GM12865 (cell line): Measurements from ENCODE around the gene CPVL.

ENCODE experiments used
- DNase-seq: peaks from one replicate; pipeline ENCODE4 v3.0.0; 2010; ENCODE audit warnings: low read depth
- H3K4me3 ChIP-seq: 2 replicates; pipeline ENCODE4 v1.5.1; 2011; ENCODE audit warnings: mild to moderate bottlenecking, low read depth, low read length, control low read depth
- TF ChIP-seq, protein P1 (sequence below): IDR thresholded peaks from 2 replicates; pipeline ENCODE4 v1.5.1; 2011; ENCODE audit warnings: low read length, control low read depth, low read depth, inconsistent platforms; ENCODE audit not compliant: insufficient read depth; ENCODE audit errors: missing control alignments

The CPVL gene

DNA sequence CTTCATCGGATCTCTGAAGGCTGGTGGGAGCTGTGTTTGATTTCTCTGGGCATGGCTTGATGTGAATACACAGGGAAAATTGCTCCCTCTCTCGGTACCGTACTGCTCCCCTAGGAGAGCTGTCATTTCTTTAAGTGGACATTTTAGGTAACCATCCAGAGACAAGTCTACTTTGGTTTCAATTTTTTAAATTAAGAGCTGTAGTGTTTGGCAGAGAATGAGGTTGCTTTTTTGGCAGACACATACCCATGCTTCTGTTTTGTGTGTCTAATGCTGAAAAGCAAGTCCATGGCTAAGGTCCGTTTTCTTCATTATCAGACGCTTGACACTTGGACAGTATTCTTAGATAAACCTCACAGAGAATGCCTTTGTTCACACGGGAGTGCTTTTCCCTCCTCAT, 127.0 kb downstream of the CPVL start:
- TF ChIP-seq, protein P1, sequence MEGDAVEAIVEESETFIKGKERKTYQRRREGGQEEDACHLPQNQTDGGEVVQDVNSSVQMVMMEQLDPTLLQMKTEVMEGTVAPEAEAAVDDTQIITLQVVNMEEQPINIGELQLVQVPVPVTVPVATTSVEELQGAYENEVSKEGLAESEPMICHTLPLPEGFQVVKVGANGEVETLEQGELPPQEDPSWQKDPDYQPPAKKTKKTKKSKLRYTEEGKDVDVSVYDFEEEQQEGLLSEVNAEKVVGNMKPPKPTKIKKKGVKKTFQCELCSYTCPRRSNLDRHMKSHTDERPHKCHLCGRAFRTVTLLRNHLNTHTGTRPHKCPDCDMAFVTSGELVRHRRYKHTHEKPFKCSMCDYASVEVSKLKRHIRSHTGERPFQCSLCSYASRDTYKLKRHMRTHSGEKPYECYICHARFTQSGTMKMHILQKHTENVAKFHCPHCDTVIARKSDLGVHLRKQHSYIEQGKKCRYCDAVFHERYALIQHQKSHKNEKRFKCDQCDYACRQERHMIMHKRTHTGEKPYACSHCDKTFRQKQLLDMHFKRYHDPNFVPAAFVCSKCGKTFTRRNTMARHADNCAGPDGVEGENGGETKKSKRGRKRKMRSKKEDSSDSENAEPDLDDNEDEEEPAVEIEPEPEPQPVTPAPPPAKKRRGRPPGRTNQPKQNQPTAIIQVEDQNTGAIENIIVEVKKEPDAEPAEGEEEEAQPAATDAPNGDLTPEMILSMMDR: no peak
- no peak overlapping the region for H3K4me3 ChIP-seq
- no peak for DNase-seq

DNA sequence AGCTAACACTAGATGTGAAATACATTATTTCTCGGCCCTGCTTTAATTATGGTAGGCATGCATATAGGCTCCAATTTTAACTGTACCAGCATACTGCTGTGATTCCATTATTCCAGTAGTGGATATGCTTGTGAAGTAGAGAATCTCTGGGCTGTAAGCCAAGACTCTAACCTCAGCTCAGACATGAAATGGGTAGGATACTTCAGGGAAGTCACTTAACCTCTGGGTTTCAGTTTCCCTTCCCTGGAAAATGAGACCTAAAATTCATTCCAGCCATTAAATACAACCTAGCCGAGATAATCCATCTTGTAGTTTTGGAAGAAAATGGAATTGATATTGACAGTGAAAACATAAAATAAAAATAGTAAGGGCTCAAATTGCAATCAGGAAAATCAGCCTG, 128.6 kb downstream of the CPVL start:
- no peak for DNase-seq
- TF ChIP-seq, protein P1: no peak
- H3K4me3 ChIP-seq: no peak overlapping the region

DNA sequence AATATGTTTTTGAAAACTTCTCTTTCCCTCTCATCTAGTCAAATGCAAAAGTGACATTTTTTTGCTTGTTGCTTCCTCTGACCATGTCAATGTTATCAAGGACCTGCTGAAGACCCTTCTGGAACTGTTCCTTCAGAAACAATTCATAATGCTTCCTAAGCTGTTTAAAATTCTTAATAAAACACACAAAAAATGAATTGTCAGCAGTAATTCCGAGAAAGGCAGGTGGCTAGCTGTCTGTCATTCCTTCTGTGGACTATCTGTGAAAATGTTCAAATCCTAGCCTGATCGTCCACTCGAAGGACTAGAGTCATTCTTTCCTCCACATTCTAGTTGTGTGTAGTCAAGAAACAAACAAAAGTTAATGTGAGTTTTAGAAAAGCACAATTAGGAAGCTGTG, 131.6 kb downstream of the CPVL start:
- no peak overlapping the region for H3K4me3 ChIP-seq
- TF ChIP-seq, protein P1: no peak
- DNase-seq: no peak

DNA sequence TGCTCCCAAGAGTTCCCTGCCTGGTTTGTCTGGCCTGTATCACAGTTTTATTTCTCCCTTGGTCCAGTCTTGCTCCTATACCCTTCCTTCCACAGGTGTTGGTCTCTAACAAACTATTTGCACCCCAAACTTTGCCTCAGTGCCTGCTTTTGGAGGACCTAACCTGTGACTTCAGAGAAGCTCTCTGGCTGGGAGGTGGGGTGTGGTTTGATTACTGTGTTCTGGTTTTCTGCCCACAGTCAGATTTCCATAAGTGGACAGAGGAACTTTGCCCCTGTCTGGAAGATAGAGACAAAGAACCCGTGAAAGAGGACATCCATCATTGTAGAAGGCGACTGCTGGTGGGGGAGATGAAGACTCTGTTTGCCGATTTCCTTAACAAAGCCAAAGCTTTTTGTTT, 132.4 kb downstream of the CPVL start:
- H3K4me3 ChIP-seq: no peak overlapping the region
- TF ChIP-seq, protein P1: no peak
- DNase-seq: no peak

DNA sequence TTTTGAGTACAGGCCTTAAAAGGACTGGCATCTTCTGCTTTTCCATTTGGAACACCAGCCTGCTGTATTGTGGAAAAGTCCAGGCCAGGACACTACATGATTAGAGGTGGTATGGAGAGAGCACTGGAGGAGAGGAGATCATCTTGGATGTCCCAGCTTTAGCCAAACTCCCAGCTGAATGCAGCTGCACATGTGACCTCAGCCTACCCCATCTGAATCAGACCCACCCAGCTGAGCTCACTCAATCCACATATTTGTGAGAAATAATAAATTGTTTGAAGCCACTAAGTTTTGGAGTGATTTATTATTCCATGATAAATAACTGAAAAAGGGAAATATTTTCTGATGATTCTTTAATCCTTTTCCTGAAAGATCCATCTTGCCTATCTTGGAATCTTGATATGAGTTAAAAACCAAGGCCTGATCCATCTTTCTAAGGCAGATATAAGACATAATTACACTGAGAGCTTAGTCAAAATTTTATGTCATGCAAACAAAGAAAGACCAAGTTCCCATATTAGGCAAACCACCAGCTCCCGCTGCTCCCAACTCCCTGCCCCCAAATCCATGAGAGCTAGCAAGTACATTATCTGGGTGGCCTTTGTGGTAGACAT, 133.1 kb downstream of the CPVL start:
- no peak for DNase-seq

DNA sequence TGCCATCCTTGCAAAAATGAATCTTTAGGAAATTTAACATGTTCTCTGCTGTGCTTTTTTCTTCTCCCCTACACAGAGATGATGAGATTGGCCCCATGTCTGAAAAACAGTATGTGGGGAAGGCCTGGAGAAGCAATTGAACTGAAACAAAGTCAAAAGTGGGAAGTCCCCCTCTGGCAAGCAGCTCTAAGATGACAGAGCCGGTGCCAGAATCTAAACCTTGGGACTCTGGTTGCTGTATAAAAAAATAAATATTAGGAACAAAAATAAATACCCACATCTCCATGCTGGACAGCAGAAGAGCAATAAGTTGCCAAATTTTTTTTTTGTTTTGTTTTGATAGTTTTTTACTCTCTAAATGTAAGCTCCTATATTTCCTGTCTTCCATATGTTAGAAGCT, 136.4 kb downstream of the CPVL start:
- TF ChIP-seq, protein P1: no peak
- no peak for DNase-seq
- H3K4me3 ChIP-seq: no peak overlapping the region

More for the DNA sequence above, 133.1 kb downstream of the CPVL start:
- H3K4me3 ChIP-seq: no peak overlapping the region
- TF ChIP-seq, protein P1: no peak

DNA sequence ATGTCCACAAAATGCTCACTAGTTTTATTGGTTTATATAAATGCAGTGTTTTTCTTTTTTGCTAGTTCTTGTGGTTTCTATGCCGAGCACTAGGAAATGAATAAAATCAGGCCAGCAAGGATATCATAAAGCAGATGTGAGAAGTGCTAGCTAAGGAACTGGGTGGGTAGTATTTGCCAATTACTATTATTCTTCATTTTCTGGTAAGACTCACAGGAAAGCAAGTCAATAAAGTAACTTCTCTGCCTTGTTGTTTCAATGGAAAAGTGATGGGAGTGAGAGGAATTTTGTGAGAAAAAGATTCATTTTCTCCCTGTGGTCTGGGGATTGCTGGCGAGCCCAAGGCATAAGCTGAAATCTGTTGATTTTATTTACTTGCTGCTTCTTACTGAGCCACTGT, 137.7 kb downstream of the CPVL start:
- no peak overlapping the region for H3K4me3 ChIP-seq
- TF ChIP-seq, protein P1: no peak
- DNase-seq: no peak
